Natural killer cell (primary cell): ENCODE results near the gene RSPH9. TPM values are rescaled to one million over a fixed set of nuclear protein-coding genes. Genes with fewer than 3 reads are reported as not detected.
A peak's percentile ranks its signal among the peaks of the same experiment; 100 is the strongest.

Experiments
- ATAC-seq, 3 donors: fragments of 150-1000 bp in 2 of 3; fragments of 200-7000 bp in 1 of 3; cut with Tn5 transposase; 1 replicate in 1 of 3; 2 replicates in 2 of 3; pipeline ENCODE4 v1.10.0; 2021; ENCODE audit warnings: mild to moderate bottlenecking in 2 of 3, moderate library complexity in 2 of 3
- DNase-seq, 2 donors: peaks; one replicate each; pipeline versions ENCODE4 v3.0.0 to v3.0.0-alpha.2; 2013 to 2021; ENCODE audit warnings: mixed read lengths in 1 of 2
- H3K27ac ChIP-seq: one replicate; pipeline ENCODE4 v1.5.1; 2013; ENCODE audit warnings: mild to moderate bottlenecking, low read length
- H3K27me3 ChIP-seq: one replicate; pipeline ENCODE4 v1.6.1; 2013; ENCODE audit warnings: low read length; ENCODE audit not compliant: control insufficient read depth, insufficient read depth
- H3K36me3 ChIP-seq: one replicate; pipeline ENCODE4 v1.6.1; 2013; ENCODE audit warnings: low read length; ENCODE audit not compliant: control insufficient read depth, insufficient read depth
- H3K4me1 ChIP-seq: one replicate; pipeline ENCODE4 v1.6.1; 2013; ENCODE audit warnings: low read length; ENCODE audit not compliant: control insufficient read depth, insufficient read depth
- H3K4me3 ChIP-seq: one replicate; pipeline ENCODE4 v1.5.1; 2013; ENCODE audit warnings: low read length
- H3K9me3 ChIP-seq: one replicate; pipeline ENCODE4 v1.6.1; 2013; ENCODE audit warnings: low read length; ENCODE audit not compliant: control insufficient read depth, insufficient read depth
- H3K27ac Mint-ChIP-seq, 2 donors: one replicate each; pipeline ENCODE4 v1.8.0; 2022; ENCODE audit warnings: mild to moderate bottlenecking in 2 of 2, mixed read lengths in 2 of 2, moderate library complexity in 1 of 2
- H3K27me3 Mint-ChIP-seq, 2 donors: one replicate each; pipeline ENCODE4 v1.8.0; 2022; ENCODE audit warnings: low read depth in 2 of 2, mixed read lengths in 2 of 2
- H3K36me3 Mint-ChIP-seq: one replicate; pipeline ENCODE4 v1.8.0; 2022; ENCODE audit warnings: mixed read lengths
- H3K4me1 Mint-ChIP-seq, 2 donors: one replicate each; pipeline ENCODE4 v1.8.0; 2022; ENCODE audit warnings: mixed read lengths in 2 of 2
- H3K4me3 Mint-ChIP-seq: one replicate; pipeline ENCODE4 v1.8.0; 2022; ENCODE audit warnings: mild to moderate bottlenecking, moderate library complexity, mixed read lengths
- H3K9me3 Mint-ChIP-seq, 2 donors: one replicate each; pipeline ENCODE4 v1.8.0; 2022; ENCODE audit warnings: mixed read lengths in 2 of 2
- WGBS: methylation state at CpG from one replicate; pipeline ENCODE4 v1.1.7; 2013; ENCODE audit warnings: missing lambda C conversion rate; ENCODE audit not compliant: insufficient coverage; 5-methylcytosine and 5-hydroxymethylcytosine counted together
- intact Hi-C: fragments of 100-400 bp; cut with micrococcal nuclease; formaldehyde crosslinking; loops from one replicate; pipeline ENCODE4 v1.14.2; 2022
- total RNA-seq, 4 donors: library from RNA; stranded (reverse); fragments of 120-200 nt in 1 of 4; gene quantifications; one replicate each; pipeline versions ENCODE4 v1.2.3 to v1.2.4, GENCODE V29; 2013 to 2022
- TF ChIP-seq, protein P1 (sequence below): fragments of 200-600 bp; IDR thresholded peaks from one replicate; pipeline ENCODE4 v1.8.0; 2022; ENCODE audit warnings: antibody characterized with exemption

RSPH9 gene
- total RNA-seq, 3 donors from 2014 or later (not counting 1 experiment from before 2014, with no cell fraction given) = 0.23 TPM; not detected in 2

DNA sequence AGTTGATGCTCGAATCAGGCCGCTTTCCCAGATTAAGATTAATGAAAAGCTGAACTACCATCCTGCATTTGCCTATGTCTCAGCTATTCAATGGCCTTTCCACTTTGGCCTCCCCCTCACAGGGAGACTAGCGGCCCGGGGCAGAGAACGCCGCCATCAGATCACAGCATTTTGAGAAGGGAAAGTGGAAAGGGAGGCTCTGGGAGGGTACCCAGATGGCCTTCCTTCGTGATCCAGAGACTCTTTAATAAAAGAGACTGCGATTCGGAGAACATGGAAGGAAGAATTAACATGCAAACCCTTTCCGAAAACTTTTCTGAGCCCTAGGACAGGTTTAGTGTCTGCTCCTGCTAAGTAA is 42.2 kb downstream of the RSPH9 start:
- H3K36me3 Mint-ChIP-seq = no peaks in the 10 kb centered on the region
- intact Hi-C loops = no loop called here
- no peaks in the 10 kb centered on the region for H3K9me3 Mint-ChIP-seq
- peaks cover 5 to 7% of the 10 kb centered on the region in 2 donors for H3K27me3 Mint-ChIP-seq
- DNase-seq = peak in 1 of 2 donors; percentile 11
- peak overlapping the region; percentile 77 for H3K4me3 ChIP-seq
- H3K27ac ChIP-seq = peak overlapping the region; percentile 66
- H3K4me1 Mint-ChIP-seq = peaks cover 38 to 54% of the 10 kb centered on the region in 2 donors
- H3K36me3 ChIP-seq = peaks cover 5% of the 10 kb centered on the region
- H3K27ac Mint-ChIP-seq = peak overlapping the region; percentile 86 to 91
- peaks cover 15% of the 10 kb centered on the region for H3K4me1 ChIP-seq
- no peaks in the 10 kb centered on the region for H3K9me3 ChIP-seq
- H3K4me3 Mint-ChIP-seq = peak overlapping the region; percentile 95
- TF ChIP-seq, protein P1, sequence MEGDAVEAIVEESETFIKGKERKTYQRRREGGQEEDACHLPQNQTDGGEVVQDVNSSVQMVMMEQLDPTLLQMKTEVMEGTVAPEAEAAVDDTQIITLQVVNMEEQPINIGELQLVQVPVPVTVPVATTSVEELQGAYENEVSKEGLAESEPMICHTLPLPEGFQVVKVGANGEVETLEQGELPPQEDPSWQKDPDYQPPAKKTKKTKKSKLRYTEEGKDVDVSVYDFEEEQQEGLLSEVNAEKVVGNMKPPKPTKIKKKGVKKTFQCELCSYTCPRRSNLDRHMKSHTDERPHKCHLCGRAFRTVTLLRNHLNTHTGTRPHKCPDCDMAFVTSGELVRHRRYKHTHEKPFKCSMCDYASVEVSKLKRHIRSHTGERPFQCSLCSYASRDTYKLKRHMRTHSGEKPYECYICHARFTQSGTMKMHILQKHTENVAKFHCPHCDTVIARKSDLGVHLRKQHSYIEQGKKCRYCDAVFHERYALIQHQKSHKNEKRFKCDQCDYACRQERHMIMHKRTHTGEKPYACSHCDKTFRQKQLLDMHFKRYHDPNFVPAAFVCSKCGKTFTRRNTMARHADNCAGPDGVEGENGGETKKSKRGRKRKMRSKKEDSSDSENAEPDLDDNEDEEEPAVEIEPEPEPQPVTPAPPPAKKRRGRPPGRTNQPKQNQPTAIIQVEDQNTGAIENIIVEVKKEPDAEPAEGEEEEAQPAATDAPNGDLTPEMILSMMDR = no peak
- ATAC-seq = peak in 2 of 3 donors; percentile 7 to 9
- 12% methylated on average over 10 of the region's 10 CpGs for WGBS
- H3K27me3 ChIP-seq = no peaks in the 10 kb centered on the region

DNA sequence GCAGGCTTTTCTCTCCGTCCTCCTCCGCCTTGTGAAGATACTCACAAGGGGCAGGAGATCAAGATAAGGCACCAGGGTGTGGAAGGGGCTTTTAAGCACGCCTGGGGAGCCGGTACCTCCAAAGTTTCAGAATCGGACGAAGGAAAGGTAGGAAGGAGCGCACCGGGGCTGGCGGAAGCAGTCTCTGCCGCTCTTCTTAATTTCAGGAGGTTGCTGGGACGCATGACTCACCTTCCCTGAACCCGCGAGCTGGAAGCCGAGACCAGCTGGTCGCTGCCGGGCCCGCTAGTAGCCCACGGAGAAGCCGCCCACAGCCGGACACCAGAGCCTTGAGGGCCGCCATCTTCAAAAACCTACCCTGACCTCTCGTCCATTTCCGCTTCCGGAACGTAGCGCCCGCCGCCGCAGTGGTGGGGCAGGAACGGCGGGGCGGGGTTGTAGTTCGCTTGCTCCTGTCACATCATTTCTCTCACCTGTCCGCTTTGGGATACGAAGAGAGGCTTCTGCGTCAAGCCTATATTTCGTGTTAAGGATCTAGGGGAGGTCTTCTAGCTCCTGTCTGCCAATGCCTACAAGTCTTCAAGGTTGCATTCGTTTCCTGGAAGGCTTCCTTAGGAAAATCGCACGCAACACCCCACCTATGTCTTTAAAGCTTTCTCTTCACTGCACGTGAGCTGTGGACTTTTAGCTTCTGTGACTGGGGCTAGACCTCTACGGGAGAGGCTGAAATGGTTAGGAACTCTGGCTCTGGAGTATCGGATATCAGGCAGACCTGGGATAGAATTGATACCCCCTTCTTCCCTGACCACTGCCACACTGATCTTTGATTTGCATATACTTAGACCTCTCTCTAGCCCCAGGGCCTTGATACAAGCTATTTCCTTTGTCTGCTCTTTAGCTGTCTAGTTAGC is 42.9 kb downstream of the RSPH9 start, which contains the start of gene MRPS18A:
Gene MRPS18A, minus strand, starts transcription at position 355 of the 911 bp plus-strand sequence. Its CDS starts 12 bp downstream, at position 343.
- H3K27ac ChIP-seq = peak within 1 kb of the TSS; percentile 66
- H3K27me3 ChIP-seq = no peaks in the 10 kb centered on the region
- H3K4me1 ChIP-seq = peaks cover 15% of the 10 kb centered on the region
- Mint-ChIP-seq H3K4me3 (peak within 1 kb of the TSS; percentile 95), H3K27me3 (peaks cover 7 to 10% of the 10 kb centered on the region in 2 donors), H3K36me3 (no peaks in the 10 kb centered on the region), H3K9me3 (no peaks in the 10 kb centered on the region), H3K27ac (peak within 1 kb of the TSS; percentile 86 to 91), H3K4me1 (peaks cover 38 to 52% of the 10 kb centered on the region in 2 donors)
- 1% methylated on average over 39 of the region's 43 CpGs for WGBS
- TF ChIP-seq, protein P1 = no peak
- peaks cover 3% of the 10 kb centered on the region for H3K36me3 ChIP-seq
- intact Hi-C loops = no loop called here
- DNase-seq (peak; percentile 70 to 85), ATAC-seq (peak; percentile 93 to 99 (median 98))
- H3K9me3 ChIP-seq = no peaks in the 10 kb centered on the region
- peak within 1 kb of the TSS; percentile 77 for H3K4me3 ChIP-seq

DNA sequence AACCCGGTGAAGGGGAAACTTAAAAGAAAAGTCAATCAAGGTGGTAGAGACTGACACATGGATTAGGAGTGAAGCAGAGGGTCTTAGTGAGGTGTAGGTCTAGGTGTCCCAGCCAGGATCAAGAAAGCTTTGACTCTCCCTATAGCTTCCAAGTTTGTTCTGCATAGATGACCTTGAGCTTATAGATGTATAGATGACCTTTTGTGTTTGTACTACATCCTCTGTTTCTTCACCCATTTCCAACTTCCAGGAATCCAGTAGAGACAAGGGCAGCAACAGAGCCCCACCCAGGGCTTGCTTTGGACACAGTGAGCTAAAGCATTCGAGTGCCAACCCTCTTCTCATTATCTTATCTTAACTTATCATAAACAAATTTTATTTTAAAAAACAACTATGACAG is 44.6 kb downstream of the RSPH9 start:
- intact Hi-C loops = no loop called here
- peaks cover 7 to 12% of the 10 kb centered on the region in 2 donors for H3K27me3 Mint-ChIP-seq
- H3K9me3 Mint-ChIP-seq = no peaks in the 10 kb centered on the region
- no peaks in the 10 kb centered on the region for H3K36me3 Mint-ChIP-seq
- 88% methylated on average over 1 of the region's 2 CpGs for WGBS
- Histone ChIP-seq H3K9me3 (no peaks in the 10 kb centered on the region), H3K27me3 (no peaks in the 10 kb centered on the region), H3K4me1 (peaks cover 15% of the 10 kb centered on the region), H3K36me3 (no peaks in the 10 kb centered on the region), H3K27ac (no peak overlapping the region), H3K4me3 (no peak overlapping the region)
- no peak overlapping the region for H3K27ac Mint-ChIP-seq
- ATAC-seq (no peak), DNase-seq (no peak)
- peak overlapping the region; percentile 17 for H3K4me3 Mint-ChIP-seq
- H3K4me1 Mint-ChIP-seq = peaks cover 25 to 35% of the 10 kb centered on the region in 2 donors
- TF ChIP-seq, protein P1 = no peak
